Cardiac fibroblast (primary cell): ENCODE results near the gene LMCD1.
A peak's percentile ranks its signal among the peaks of the same experiment; 100 is the strongest.

Experiments
- DNase-seq, 2 donors: peaks; one replicate each; pipeline versions ENCODE4 v3.0.0 to v3.0.0-alpha.2; 2010; ENCODE audit warnings: low read depth in 2 of 2
- H3K4me3 ChIP-seq, 2 donors: replicated peaks in 1 of 2; 1 replicate in 1 of 2; 2 replicates in 1 of 2; pipeline ENCODE4 v1.5.1; 2011; ENCODE audit warnings: low read depth in 2 of 2, low read length in 2 of 2, mild to moderate bottlenecking in 2 of 2, moderate library complexity in 1 of 2
- TF ChIP-seq, protein P1 (sequence below): IDR thresholded peaks from one replicate; pipeline ENCODE4 v1.5.1; 2011; ENCODE audit warnings: low read depth, mild to moderate bottlenecking, low read length, inconsistent platforms

The LMCD1 gene

DNA sequence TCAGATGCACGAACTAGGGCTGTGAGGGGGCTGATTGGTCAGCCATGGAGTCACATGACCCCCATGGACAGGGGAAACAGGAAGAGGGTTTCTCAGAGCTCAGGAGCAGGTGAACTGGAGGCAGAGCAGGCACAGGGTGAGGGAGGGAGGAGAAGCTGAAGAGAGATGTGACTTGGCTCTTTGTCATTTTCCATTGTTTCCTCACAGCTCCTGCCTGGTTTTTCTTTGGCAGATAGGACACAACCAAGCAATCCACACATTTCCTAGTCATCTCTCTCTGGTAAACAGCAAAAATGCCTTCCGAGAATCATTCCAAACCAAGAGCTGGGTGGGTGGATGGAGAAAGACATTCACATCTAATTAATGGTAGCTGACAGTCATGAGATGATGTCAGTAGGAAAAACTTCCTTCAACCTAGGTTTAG, 43.4 kb upstream of the LMCD1 start:
- H3K4me3 ChIP-seq = no peak overlapping the region
- TF ChIP-seq, protein P1, sequence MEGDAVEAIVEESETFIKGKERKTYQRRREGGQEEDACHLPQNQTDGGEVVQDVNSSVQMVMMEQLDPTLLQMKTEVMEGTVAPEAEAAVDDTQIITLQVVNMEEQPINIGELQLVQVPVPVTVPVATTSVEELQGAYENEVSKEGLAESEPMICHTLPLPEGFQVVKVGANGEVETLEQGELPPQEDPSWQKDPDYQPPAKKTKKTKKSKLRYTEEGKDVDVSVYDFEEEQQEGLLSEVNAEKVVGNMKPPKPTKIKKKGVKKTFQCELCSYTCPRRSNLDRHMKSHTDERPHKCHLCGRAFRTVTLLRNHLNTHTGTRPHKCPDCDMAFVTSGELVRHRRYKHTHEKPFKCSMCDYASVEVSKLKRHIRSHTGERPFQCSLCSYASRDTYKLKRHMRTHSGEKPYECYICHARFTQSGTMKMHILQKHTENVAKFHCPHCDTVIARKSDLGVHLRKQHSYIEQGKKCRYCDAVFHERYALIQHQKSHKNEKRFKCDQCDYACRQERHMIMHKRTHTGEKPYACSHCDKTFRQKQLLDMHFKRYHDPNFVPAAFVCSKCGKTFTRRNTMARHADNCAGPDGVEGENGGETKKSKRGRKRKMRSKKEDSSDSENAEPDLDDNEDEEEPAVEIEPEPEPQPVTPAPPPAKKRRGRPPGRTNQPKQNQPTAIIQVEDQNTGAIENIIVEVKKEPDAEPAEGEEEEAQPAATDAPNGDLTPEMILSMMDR = no peak
- DNase-seq = peak; percentile 44 to 68

DNA sequence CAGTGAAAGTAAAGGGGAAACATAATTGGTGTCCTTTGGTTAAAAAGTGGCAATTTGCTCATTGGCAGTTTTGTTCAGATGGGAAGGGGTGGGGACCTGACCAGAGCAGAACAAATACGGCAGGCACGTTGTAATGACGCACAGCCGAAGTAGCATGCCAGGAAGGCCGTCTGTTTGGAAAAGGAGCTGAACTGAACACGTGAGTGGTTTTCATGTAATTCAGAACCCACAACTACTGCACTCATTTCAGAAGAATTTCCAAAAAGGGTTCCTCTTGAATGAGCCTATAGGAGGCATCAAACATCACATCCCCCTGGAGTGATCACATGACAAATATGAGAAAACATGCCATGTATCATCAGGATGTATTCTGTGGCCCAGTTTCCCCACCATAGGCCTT, 42.9 kb upstream of the LMCD1 start:
- H3K4me3 ChIP-seq = no peak overlapping the region
- TF ChIP-seq, protein P1 = no peak
- peak; percentile 69 to 95 for DNase-seq

DNA sequence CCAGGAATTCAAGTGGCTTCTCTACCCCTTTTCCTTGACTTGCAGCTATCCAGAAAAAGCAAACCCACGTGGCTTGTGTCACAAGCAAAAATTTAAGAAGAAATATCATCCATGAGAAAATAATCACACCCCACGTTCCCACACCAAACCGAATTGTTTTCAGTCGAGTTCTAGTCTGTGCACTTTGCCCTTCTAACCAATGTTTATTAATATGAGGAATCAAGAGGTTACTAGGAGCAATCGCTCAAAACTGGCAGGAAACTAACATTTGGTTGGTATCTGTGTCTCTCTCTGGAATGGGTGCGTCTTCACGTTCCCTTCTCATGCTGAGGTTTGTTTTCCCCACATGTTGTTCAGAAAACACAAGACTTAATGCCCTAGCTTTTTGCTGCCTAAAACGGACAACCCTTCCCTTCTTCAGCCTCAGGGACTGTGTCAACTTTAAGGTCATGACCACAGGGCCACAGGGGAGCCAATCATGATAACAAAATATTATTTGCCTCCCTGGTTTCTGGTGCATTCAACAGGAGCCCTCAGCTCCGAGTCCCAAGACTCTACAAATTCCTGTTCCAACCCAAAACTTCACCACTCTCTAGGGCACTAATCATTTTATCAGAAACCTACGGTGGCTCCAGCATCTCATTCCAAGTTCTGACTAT, 41.4 kb upstream of the LMCD1 start:
- no peak overlapping the region for H3K4me3 ChIP-seq
- no peak for DNase-seq
- TF ChIP-seq, protein P1 = no peak

DNA sequence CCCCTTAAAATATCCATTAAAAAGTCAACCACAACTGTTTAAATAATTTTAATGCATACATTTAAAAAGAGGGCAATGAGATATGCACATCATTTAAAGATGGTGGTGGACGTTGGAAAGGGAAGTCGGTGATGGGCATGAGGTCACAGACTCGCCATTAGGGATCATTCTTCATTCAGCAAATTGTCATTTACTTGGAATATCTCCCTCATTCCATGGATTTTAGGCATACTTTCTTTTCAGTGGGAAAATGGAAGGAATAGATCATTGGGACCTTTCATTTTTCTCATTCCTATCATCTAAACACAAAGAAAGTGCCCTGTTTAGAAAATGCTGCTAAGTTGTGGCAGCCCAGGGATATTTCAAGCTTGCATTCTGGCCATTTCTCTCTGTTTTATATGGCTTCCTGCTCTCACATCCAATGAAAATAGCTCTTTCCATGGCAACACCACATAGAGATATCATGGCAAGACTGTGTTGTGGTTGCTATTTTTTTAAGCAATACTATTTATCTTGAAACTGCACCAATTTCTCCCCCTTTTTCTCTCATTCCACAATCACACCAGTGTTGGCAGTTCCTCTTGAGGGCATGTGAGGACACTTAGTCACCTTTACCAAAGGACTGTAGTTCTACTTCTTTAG, 40.7 kb upstream of the LMCD1 start:
- DNase-seq = peak; percentile 86 to 91

DNA sequence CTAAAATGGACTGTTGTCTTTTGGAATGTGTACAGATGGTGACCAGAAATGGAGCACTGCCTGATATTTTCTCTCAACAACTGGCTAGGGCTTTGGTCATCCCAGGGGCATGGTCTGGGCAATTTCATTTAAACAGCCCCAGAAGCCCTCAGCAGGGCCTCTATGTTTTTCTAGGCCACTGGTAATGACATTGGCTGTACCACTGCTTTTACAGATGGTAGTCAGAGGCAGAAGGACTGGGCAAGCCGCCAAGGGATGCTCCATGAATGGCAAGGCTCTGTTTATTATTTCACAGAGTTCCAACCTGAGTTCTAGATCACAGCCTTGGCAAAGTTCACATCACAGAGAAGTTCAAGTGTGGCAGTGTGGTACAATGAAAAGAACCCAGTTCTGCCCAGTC, 37.0 kb upstream of the LMCD1 start:
- no peak overlapping the region for H3K4me3 ChIP-seq
- no peak for DNase-seq
- TF ChIP-seq, protein P1 = no peak

More for the DNA sequence above, 40.7 kb upstream of the LMCD1 start:
- TF ChIP-seq, protein P1 = no peak
- no peak overlapping the region for H3K4me3 ChIP-seq

DNA sequence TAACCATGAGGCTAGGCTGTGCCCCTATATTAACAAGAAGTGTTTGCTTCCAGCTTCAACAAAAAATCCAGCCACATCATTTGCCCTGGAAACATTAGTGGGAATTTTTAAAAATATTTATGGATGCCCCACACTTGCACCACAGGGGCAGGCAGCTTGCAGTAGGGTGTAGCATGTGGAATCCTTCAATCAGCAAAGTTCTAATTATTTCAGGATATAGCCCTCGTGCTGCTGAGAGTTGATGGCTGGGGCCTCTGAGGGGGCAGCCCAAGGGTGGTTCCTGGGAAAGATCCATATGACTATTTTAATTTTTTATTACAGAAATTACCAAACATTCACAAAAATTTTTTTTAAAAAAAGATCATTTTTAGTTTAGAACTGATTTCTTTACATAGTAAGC, 35.1 kb upstream of the LMCD1 start:
- TF ChIP-seq, protein P1 = no peak

More for the DNA sequence above, 35.1 kb upstream of the LMCD1 start:
- H3K4me3 ChIP-seq = no peak overlapping the region
- no peak for DNase-seq
